Gastroesophageal sphincter (tissue), 3 donors: ENCODE results near the gene NACA2.

ENCODE experiments used
- EP300 ChIP-seq: sonication (generic); formaldehyde crosslinking; IDR thresholded peaks from one replicate; pipeline ENCODE4 v1.6.1; 2017; ENCODE audit warnings: antibody characterized with exemption, mild to moderate bottlenecking
- POLR2A ChIP-seq, 2 donors: fragments of 450-650 bp; IDR thresholded peaks; one replicate each; pipeline ENCODE4 v1.6.1; 2017; ENCODE audit warnings: antibody characterized with exemption in 2 of 2, mild to moderate bottlenecking in 2 of 2, moderate library complexity in 1 of 2
- POLR2AphosphoS5 ChIP-seq: sonication (generic); formaldehyde crosslinking; IDR thresholded peaks from one replicate; pipeline ENCODE4 v1.6.1; 2017; ENCODE audit warnings: antibody characterized with exemption
- TF ChIP-seq, protein P1 (sequence below), 4 experiments: fragments of 200-600 bp in 2 of 4; fragments of 450-650 bp in 2 of 4; sonication (generic) in 1 of 4; IDR thresholded peaks; one replicate each; pipeline ENCODE4 v1.5.1; 2017 to 2019; ENCODE audit warnings: antibody characterized with exemption in 4 of 4, mild to moderate bottlenecking in 2 of 4, moderate library complexity in 2 of 4

DNA sequence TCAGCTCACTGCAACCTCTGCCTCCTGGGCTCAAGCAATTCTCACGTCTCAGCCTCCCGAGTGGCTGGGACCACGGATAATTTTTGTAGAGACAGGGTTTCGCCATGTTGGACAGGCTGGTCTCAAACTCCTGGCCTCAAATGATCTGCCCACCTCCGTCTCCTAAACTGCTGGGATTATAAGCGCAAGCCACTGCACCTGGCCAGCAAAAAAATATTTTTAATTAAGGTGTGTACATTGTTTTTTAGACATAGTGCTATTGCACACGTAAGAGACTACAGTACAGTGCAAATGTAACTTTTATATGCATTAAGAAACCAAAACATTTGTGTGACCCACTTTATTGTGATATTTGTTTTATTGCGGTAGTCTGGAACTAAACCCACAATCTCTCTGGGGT, 49.0 kb downstream of the NACA2 start:
- TF ChIP-seq, protein P1, sequence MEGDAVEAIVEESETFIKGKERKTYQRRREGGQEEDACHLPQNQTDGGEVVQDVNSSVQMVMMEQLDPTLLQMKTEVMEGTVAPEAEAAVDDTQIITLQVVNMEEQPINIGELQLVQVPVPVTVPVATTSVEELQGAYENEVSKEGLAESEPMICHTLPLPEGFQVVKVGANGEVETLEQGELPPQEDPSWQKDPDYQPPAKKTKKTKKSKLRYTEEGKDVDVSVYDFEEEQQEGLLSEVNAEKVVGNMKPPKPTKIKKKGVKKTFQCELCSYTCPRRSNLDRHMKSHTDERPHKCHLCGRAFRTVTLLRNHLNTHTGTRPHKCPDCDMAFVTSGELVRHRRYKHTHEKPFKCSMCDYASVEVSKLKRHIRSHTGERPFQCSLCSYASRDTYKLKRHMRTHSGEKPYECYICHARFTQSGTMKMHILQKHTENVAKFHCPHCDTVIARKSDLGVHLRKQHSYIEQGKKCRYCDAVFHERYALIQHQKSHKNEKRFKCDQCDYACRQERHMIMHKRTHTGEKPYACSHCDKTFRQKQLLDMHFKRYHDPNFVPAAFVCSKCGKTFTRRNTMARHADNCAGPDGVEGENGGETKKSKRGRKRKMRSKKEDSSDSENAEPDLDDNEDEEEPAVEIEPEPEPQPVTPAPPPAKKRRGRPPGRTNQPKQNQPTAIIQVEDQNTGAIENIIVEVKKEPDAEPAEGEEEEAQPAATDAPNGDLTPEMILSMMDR (IDR thresholded peaks at IDR 0.05), result no peak
- TF ChIP-seq POLR2A (IDR thresholded peaks at IDR 0.05) (no peak), POLR2AphosphoS5 (no peak), EP300 (no peak)
